Activated naive CD4-positive, alpha-beta T cell treated with anti-CD3 and anti-CD28 coated beads, Interleukin-2, amount 50 U/mL, for 24 hours (primary cell): ENCODE results near the gene MPPED1.

Experiments
- H3K27ac Mint-ChIP-seq: one replicate; pipeline ENCODE4 v1.8.0; 2021; ENCODE audit warnings: mild to moderate bottlenecking, mixed read lengths
- H3K27me3 Mint-ChIP-seq: one replicate; pipeline ENCODE4 v1.8.0; 2021; ENCODE audit warnings: mixed read lengths
- H3K36me3 Mint-ChIP-seq: one replicate; pipeline ENCODE4 v1.8.0; 2021; ENCODE audit warnings: mixed read lengths
- H3K4me1 Mint-ChIP-seq: one replicate; pipeline ENCODE4 v1.8.0; 2021; ENCODE audit warnings: mixed read lengths
- H3K4me3 Mint-ChIP-seq: one replicate; pipeline ENCODE4 v1.8.0; 2021; ENCODE audit warnings: mild to moderate bottlenecking, mixed read lengths
- H3K9me3 Mint-ChIP-seq: one replicate; pipeline ENCODE4 v1.8.0; 2021; ENCODE audit warnings: mixed read lengths

Gene MPPED1

DNA sequence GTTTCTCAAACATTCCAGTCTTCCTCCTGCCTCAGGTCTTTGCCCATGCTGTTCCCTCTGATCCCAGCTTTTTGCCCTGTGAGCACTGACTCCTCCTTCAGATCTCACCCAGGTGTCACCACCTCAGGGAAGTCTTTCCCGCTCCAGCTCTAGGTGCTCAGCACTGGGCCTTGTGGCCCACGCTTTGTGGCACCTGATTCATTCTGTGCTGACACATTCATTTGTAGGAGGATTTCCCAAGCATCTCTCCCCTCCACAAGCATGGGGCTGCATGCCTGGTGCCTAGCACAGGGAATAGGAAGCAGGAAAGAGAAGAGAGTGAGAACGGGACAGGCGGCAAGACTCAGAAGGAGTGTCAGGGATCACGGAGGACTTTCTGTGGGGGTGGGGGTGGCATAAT, 17.6 kb downstream of the MPPED1 start:
- no peaks in the 10 kb centered on the region for H3K9me3 Mint-ChIP-seq
- H3K4me1 Mint-ChIP-seq, result no peaks in the 10 kb centered on the region
- H3K36me3 Mint-ChIP-seq, result no peaks in the 10 kb centered on the region
- peaks cover 26% of the 10 kb centered on the region for H3K27me3 Mint-ChIP-seq
- no peak overlapping the region for H3K27ac Mint-ChIP-seq
- no peak overlapping the region for H3K4me3 Mint-ChIP-seq

DNA sequence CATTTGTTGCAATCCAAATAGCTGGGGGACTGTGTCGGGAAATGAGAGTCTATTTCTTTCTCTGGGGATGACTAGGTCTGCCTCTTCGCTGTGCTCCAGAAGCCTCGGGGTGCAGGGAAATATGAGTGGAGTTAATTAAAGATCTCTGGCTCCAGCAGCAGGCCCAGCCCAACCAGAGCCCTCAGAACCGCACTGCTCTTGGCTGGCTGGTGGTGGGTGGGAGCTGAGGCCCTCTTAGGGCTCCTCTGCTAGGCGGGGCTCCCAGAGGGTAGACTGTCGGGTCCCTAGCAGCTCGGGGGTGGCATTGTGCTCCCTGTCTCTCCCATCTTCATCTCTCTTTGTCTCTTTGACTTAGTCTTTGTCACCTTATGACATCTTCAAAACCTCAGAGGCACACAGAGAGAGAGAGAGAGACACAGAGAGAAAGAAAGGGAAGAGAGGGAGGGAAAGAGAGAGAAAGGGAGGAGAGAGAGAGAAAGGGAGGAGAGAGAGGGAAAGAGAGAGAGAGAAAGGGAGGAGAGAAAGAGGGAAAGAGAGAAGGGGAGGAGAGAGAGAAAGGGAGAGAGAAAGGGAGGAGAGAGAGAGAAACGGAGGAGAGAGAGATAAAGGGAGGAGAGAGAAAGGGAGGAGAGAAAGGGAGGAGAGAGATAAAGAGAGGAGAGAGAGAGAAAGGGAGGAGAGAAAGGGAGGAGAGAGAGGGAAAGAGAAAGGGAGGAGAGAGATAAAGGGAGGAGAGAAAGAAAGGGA, 20.2 kb downstream of the MPPED1 start:
- Mint-ChIP-seq H3K4me3 (no peak overlapping the region), H3K27me3 (peaks cover 26% of the 10 kb centered on the region), H3K9me3 (no peaks in the 10 kb centered on the region), H3K36me3 (no peaks in the 10 kb centered on the region), H3K27ac (no peak overlapping the region), H3K4me1 (no peaks in the 10 kb centered on the region)

DNA sequence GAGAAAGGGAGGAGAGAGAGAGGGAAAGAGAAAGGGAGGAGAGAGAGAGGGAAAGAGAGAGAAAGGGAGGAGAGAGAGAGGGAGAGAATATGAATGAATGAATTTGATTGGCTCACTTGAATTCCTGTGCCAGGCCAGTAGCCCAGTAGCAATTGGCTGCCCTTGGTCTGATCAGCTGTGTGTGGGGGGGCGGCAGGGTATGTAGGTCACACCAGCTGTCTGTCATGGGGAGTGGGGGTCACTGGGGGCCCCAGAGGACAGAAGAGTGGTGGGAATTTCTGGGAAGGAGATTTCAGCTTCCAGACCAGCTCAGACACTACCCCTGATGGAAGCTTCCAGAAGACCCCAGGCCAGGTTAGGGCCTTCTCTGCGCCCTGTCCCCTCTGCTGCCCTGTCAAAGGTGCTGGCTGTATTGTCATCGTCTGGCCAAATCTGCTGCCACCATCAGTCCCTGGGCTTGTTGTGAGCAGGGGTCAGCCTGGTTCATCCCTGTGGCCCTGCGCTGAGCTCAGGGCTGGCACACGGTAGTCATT, 21.1 kb downstream of the MPPED1 start:
- no peak overlapping the region for H3K4me3 Mint-ChIP-seq
- H3K36me3 Mint-ChIP-seq, result no peaks in the 10 kb centered on the region
- no peak overlapping the region for H3K27ac Mint-ChIP-seq
- no peaks in the 10 kb centered on the region for H3K9me3 Mint-ChIP-seq
- H3K4me1 Mint-ChIP-seq, result no peaks in the 10 kb centered on the region
- H3K27me3 Mint-ChIP-seq, result peaks cover 24% of the 10 kb centered on the region

DNA sequence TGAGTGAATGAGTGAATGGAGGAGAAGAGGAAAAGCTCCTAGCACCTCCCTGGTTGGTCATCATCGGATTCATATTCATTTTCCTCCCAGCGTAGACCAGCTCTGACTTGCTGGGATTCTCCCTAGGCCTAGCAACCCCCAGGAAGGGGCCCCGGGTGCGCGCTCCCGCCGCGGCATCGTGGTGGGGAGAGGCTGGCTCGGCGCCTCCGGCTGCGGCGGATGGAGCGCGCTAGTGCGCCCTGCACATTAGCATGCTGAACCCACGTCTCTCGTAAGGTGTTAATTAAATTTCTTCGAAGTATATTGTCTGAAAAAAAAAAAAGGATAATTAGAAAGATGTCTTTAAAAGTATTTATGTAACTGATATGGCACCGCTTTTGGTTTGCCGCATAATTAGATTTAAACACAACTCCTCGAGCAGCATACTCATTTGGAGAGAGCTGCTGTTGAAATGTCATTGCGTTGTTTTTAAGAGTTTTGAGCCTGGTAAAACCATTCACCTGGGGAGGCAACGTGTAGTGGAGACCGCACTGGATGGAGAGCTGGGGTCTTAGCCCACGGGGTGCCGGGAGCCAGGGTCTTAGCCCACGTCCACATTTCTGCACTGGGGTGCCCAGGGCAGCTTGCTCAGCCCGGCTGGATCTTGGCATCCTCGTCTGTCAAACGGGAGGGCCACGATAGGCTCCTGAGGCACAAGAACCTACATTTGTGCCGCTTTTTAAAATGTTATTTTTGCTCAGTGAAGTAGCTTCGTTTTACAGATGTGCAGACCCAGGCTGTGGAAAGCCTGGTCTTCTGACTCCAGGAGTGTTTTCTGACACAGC, 21.8 kb downstream of the MPPED1 start:
- H3K36me3 Mint-ChIP-seq, result no peaks in the 10 kb centered on the region
- H3K4me3 Mint-ChIP-seq, result no peak overlapping the region
- H3K4me1 Mint-ChIP-seq, result no peaks in the 10 kb centered on the region
- peaks cover 24% of the 10 kb centered on the region for H3K27me3 Mint-ChIP-seq
- H3K9me3 Mint-ChIP-seq, result no peaks in the 10 kb centered on the region
- H3K27ac Mint-ChIP-seq, result no peak overlapping the region

DNA sequence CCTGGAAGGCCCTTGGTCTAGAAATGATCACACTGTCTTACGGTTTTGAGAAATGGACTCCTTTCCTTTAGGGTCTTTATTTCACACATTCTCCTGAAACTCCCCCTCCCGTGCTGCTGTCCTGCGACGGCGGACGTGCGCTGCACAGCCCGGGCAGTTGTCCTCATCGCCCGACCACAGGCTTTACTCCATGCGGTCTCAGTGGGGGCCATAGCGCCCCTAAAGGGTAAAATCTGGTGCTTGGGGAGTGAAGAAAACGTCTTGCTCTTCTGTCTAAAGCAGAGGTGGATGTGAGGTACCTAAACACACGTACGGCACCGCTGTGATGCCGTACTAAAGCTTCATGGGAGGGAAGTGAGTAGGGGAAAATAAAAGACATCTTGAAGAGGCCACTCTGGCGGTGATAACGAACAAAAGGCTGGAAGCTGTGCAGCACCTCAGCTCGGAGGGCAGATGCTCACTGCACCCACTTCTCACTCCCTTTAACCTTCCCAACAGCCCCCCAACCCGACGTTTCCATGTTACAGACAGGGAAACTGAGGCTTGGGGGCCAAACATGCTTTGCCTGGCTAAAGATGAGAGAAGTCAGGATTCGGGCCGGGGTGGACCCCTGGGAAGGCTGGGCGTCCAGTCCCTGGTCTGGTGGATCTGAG, 22.6 kb downstream of the MPPED1 start:
- H3K27ac Mint-ChIP-seq, result peak overlapping the region; percentile 41
- no peak overlapping the region for H3K4me3 Mint-ChIP-seq
- no peaks in the 10 kb centered on the region for H3K36me3 Mint-ChIP-seq
- peaks cover 21% of the 10 kb centered on the region for H3K27me3 Mint-ChIP-seq
- H3K9me3 Mint-ChIP-seq, result no peaks in the 10 kb centered on the region
- H3K4me1 Mint-ChIP-seq, result no peaks in the 10 kb centered on the region

DNA sequence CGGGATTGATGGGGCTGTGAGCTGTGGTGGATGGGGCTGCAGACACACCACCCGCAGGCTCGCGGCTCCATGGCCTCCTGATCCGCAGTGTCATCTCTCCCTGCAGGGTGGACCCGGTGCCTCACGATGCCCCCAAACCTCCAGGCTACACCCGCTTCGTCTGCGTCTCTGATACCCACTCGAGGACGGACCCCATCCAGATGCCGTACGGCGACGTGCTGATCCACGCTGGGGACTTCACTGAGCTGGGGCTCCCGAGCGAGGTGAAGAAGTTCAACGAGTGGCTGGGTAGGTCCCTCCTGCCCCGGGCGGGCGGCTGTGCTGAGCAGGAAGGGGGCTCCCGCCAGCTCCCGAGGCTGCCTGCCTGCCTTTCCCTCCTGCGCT, 23.1 kb downstream of the MPPED1 start:
- no peak overlapping the region for H3K27ac Mint-ChIP-seq
- H3K27me3 Mint-ChIP-seq, result peaks cover 17% of the 10 kb centered on the region
- no peaks in the 10 kb centered on the region for H3K36me3 Mint-ChIP-seq
- H3K9me3 Mint-ChIP-seq, result no peaks in the 10 kb centered on the region
- no peaks in the 10 kb centered on the region for H3K4me1 Mint-ChIP-seq
- no peak overlapping the region for H3K4me3 Mint-ChIP-seq

DNA sequence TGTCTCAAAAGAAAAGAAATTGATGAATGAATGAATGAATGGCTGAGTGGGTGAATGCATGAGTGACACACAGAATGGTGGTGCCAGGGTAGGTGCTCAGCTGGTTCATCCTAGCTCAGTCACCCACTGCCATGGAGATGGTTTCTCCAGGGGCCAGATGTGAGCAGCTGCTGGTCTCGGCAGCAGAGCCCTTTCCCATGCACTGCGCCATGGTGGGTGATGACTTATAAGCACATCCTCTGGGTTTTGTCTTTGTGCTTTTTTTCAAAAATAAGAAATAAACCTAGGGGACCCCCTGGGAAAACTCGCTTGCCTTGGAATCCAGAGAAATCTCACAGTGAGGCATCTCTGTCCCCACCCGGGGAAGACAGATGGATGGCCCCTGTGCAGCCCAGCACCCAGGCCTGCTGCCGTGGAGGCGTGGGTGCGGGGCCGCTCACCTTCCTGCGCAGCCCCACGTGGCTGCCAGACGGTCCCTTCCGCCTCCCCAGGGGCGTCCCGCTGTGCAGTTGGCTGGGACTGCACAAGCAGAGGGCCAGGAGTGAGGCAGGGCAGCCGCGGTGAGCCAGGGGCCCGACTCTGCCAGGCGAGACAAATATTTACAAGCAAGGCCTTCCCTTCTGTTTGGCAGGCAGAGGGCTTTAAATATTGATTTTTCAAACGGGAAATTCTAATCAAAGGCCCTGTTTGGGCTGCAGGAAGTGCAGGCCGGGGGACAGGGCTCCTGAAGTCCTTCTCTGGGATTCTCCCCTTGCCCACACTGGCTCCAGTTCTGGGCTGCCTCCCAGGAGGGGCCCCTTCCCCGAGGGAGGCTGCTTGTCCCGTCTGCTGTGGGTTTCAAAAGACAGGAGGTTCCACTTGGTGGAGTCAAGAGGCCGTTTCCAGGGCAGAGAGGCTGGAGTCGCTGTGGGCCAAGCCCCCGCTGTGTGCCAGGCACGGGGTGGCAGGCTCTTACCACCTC, 24.3 kb downstream of the MPPED1 start:
- H3K4me3 Mint-ChIP-seq, result no peak overlapping the region
- peaks cover 15% of the 10 kb centered on the region for H3K27me3 Mint-ChIP-seq

DNA sequence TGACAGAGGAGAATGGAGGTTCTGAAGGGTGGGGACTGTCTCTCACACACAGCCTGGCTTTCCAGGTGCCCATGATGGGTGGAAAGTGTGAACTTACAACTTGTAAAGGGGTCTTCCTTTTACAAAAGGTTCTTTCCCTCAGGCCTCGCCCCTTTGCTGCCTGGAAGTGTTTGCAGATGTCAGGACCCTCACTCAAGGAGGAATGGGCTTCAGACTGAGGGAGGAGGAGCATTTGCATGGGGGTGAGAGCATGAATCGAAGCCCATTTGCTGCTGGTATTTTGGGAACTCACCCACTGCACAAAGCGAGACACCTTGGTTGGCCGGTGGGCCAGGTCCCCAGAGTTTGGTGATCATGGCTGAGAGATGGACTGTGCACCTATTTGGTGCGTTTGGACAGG, 25.1 kb downstream of the MPPED1 start:
- H3K27me3 Mint-ChIP-seq, result peaks cover 8% of the 10 kb centered on the region
- no peaks in the 10 kb centered on the region for H3K9me3 Mint-ChIP-seq
- no peak overlapping the region for H3K4me3 Mint-ChIP-seq
- no peaks in the 10 kb centered on the region for H3K4me1 Mint-ChIP-seq
- H3K27ac Mint-ChIP-seq, result no peak overlapping the region
- no peaks in the 10 kb centered on the region for H3K36me3 Mint-ChIP-seq

More for the DNA sequence above, 24.3 kb downstream of the MPPED1 start:
- no peaks in the 10 kb centered on the region for H3K9me3 Mint-ChIP-seq
- no peak overlapping the region for H3K27ac Mint-ChIP-seq
- H3K36me3 Mint-ChIP-seq, result no peaks in the 10 kb centered on the region
- no peaks in the 10 kb centered on the region for H3K4me1 Mint-ChIP-seq

DNA sequence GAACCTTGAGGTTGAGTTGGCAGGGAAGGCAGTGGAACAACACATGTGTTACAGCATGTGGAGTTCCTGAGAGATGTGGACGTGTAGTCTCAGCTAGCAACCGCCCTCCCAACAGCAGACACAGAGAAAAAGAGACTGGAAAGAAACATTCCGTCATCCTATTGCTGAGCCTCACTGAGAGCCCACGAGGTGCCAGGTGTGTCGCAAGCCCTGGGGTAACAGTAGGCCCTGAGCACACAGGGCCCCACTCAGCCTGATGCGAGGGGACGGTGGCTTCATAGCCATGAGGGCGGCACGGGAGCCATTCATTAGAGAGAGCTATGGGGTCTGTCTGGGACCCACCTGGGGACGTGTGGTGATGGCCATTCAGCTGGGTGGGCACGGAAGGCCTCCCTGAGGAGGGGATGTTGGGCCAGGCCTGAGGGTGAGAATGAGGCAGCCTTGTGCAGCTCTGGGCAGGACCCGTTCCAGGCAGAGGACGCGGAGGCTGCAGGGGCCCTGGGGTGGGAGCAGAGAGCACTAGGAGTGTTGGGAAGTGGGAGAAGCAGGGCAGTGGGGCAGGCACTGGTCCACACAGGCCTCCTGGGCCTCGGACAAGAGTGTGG, 26.2 kb downstream of the MPPED1 start:
- Mint-ChIP-seq H3K4me1 (no peaks in the 10 kb centered on the region), H3K27me3 (peaks cover 7% of the 10 kb centered on the region)

DNA sequence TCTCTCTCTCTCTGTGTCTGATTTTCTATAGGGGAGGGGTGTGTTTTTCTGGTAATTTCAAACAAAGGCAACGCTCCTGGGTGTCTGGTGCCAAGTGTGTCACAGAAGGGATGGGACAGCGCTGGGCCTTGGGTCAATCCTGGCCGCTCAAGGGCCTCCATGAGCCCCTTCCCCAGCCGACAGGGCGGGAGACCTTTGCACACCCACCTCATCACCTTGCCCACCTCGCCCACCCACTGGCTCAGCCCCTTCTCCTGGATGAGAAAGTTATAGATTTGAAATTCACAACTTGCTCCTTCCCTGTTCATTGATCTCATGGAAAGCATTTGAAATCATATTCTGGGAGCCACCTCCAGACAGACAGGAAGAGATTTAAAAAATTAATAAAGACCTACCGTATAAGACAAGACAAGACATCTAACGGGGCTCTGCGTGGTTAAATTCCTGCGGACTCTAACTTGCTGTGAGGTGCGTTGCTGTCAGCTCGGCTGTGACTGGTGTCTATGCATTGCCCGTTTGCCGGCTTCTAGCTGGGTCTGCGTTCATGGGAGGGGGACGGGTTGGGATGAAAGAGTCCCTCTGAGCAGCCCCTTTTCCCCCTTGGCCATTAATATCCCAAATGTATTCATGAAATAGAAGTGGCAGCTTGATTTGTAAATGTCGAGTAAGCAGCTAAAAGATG, 27.0 kb downstream of the MPPED1 start:
- Mint-ChIP-seq H3K36me3 (no peaks in the 10 kb centered on the region), H3K27me3 (peaks cover 7% of the 10 kb centered on the region), H3K27ac (no peak overlapping the region), H3K9me3 (no peaks in the 10 kb centered on the region), H3K4me1 (no peaks in the 10 kb centered on the region), H3K4me3 (no peak overlapping the region)

More for the DNA sequence above, 26.2 kb downstream of the MPPED1 start:
- no peaks in the 10 kb centered on the region for H3K36me3 Mint-ChIP-seq
- no peaks in the 10 kb centered on the region for H3K9me3 Mint-ChIP-seq
- peak overlapping the region; percentile 39 for H3K27ac Mint-ChIP-seq
- no peak overlapping the region for H3K4me3 Mint-ChIP-seq

DNA sequence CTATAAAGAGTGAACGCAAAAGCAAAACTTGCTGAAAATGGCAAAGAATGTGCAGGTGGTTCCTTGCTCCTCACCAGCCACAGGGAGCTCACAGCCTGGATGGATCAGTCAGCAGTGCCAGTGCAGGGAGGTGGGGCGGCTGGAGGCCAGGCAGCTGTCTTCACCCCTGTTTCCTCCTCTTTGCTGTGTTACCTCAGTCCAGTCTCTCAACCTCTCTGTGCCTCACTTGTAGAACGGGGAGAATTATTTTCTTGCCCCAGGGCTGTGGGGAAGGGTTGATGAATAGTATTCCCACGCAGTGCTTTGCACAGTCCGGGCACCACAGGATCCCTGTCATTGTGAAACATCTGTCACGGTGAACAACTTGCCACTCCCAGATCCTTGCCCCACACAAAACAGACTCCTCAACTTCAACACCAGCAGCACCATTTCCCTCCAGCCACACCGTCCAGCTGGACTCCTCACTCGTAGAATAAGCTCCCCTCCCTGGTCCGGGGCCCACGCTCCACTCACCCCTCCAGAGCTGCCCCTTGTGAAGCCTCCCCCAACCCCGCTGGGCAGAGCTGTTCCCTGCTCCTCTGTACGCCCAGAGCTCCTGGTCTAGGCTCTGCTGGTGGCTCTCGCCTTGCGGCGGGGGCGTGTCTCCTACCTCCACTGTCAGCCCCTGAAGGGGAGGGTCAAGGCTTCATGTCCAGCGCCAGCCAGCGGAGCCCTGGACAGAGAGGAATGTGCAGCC, 27.7 kb downstream of the MPPED1 start:
- H3K27ac Mint-ChIP-seq, result no peak overlapping the region
- no peaks in the 10 kb centered on the region for H3K36me3 Mint-ChIP-seq
- H3K27me3 Mint-ChIP-seq, result peaks cover 7% of the 10 kb centered on the region
- H3K4me3 Mint-ChIP-seq, result no peak overlapping the region
- H3K4me1 Mint-ChIP-seq, result no peaks in the 10 kb centered on the region
- H3K9me3 Mint-ChIP-seq, result no peaks in the 10 kb centered on the region

DNA sequence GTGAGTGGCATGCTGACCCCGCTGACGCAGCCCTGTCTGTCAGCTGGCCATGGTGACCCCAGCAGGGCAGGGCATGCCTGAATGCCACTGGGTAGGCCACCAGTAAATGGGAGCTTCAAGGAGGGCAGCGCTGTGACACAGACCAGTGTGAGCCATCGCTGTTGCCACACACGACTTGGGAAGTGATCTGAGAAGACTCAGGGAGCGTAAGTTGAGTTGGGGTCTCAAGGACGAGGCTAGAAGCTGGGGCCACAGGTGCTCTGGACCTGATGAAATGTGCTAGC, 28.2 kb downstream of the MPPED1 start:
- no peak overlapping the region for H3K27ac Mint-ChIP-seq
- no peaks in the 10 kb centered on the region for H3K4me1 Mint-ChIP-seq
- H3K9me3 Mint-ChIP-seq, result no peaks in the 10 kb centered on the region
- no peaks in the 10 kb centered on the region for H3K36me3 Mint-ChIP-seq
- H3K27me3 Mint-ChIP-seq, result peaks cover 7% of the 10 kb centered on the region
- H3K4me3 Mint-ChIP-seq, result no peak overlapping the region

DNA sequence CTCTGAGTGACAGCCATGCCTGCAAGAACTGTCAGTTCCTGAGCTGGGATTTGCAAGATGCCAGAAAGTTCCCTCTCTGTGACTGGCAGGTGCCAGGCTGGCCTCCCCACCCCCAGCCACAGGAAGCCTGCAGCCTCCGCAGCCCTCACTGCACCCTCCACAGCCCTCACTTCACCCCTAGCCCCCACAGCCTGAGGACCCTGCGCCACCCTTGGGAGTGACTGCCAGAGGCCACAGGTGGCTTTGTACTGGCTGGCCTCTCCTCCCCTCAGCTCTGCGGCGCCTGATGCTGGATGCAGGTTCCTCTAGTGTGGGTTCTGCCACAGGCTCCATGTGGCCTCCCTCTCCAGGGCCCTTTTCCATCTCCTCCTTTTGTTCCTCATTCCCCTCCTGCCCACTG, 28.7 kb downstream of the MPPED1 start:
- H3K4me1 Mint-ChIP-seq, result no peaks in the 10 kb centered on the region
- peaks cover 5% of the 10 kb centered on the region for H3K27me3 Mint-ChIP-seq
- no peak overlapping the region for H3K4me3 Mint-ChIP-seq
- no peak overlapping the region for H3K27ac Mint-ChIP-seq
- H3K9me3 Mint-ChIP-seq, result no peaks in the 10 kb centered on the region
- H3K36me3 Mint-ChIP-seq, result no peaks in the 10 kb centered on the region

DNA sequence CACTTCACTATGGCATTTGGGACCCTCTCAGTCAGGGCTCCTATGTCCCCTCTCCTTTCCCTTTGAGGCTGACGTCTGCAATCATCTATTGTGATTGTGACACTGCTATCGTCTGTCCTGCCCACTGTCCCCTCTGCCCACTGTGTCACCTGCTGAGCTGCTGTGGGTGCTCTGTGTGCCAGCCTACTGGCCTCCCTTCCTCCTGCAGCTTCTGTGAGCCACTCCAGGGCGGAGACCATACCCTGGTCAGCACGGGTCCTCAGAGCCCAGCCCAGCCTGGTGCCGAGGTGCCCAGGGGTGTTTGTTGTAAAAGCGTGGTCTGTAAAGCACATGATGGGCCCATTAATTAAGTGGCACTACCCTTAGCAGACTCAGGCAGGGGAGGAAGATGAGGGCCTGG, 29.4 kb downstream of the MPPED1 start:
- Mint-ChIP-seq H3K9me3 (no peaks in the 10 kb centered on the region), H3K27me3 (peaks cover 7% of the 10 kb centered on the region), H3K4me1 (no peaks in the 10 kb centered on the region), H3K27ac (no peak overlapping the region), H3K4me3 (no peak overlapping the region), H3K36me3 (no peaks in the 10 kb centered on the region)
